Fibroblast of skin of abdomen (primary cell): ENCODE data around the gene CREB3.

ENCODE experiments used
- DNase-seq: peaks from one replicate; pipeline ENCODE4 v3.0.0-alpha.2; 2013

Gene CREB3

GRCh38 chr9:35781066-35781465, 48.6 kb downstream of the CREB3 start:
- DNase-seq, result no peak

GRCh38 chr9:35783418-35783817, 51.0 kb downstream of the CREB3 start:
- no peak for DNase-seq
